Motor neuron (in vitro differentiated cells): ENCODE measurements around the gene FBXL19. TPM values are rescaled to one million over a fixed set of nuclear protein-coding genes. Genes with fewer than 3 reads are reported as not detected.
A peak's percentile ranks its signal among the peaks of the same experiment; 100 is the strongest.

Source experiments
- ATAC-seq, 8 experiments: fragments of 200-7000 bp; cut with Tn5 transposase; replicated peaks in 6 of 8; 2 replicates each; pipeline ENCODE4 v1.8.0; 2021; ENCODE audit warnings: mild to moderate bottlenecking in 8 of 8, moderate library complexity in 8 of 8
- H3K27ac ChIP-seq, 2 donors: fragments of 250-450 bp; sonication (Bioruptor Pico); 2 replicates each; pipeline ENCODE4 v1.9.0; 2021; ENCODE audit warnings: antibody characterized with exemption in 2 of 2, mild to moderate bottlenecking in 2 of 2, moderate library complexity in 1 of 2
- H3K4me1 ChIP-seq, 2 donors: fragments of 250-450 bp; sonication (Bioruptor Pico); replicated peaks in 1 of 2; 2 replicates each; pipeline ENCODE4 v1.6.1; 2021; ENCODE audit warnings: antibody characterized with exemption in 2 of 2, mild to moderate bottlenecking in 2 of 2, moderate library complexity in 1 of 2
- H3K4me3 ChIP-seq, 5 donors: fragments of 250-450 bp; sonication (Bioruptor Pico); 2 replicates each; pipeline ENCODE4 v1.9.0; 2021; ENCODE audit warnings: antibody characterized with exemption in 5 of 5, mild to moderate bottlenecking in 5 of 5, moderate library complexity in 4 of 5
- WGBS, 10 experiments: fragments of 450-650 bp; shearing (Covaris generic); methylation state at CpG; one replicate each; pipeline ENCODE4 v1.0.0; 2022; 5-methylcytosine and 5-hydroxymethylcytosine counted together
- in situ Hi-C, 9 experiments: fragments of 400-800 bp; cut with MboI; loops; one replicate each; pipeline ENCODE4 v1.15.0; 2021; ENCODE audit warnings: low sequenced_read_pairs in 9 of 9, low pct_unique_long_range_greater_than_20kb in 2 of 9; ENCODE audit not compliant: unreplicated experiment in 9 of 9
- total RNA-seq, 8 experiments: library from RNA; unstranded; fragments of 300-600 nt; gene quantifications; 2 replicates each; pipeline versions ENCODE4 v1.2.3 to v1.2.4, GENCODE V29; 2022

Gene FBXL19
- total RNA-seq, 8 experiments from 2014 or later, result 10.4 to 49.8 (median 31.4) TPM

- H3K4me1 ChIP-seq, result peaks cover 27 to 29% of the 10 kb centered on the region in 2 donors
- peak overlapping the region; percentile 64 to 78 for H3K27ac ChIP-seq
- 0 to 93% (median 48%) methylated on average over 2 to 4 of the region's 31 CpGs for WGBS, 10 experiments
- ATAC-seq, result peak; percentile 11 to 43 (median 32)
- peak overlapping the region; percentile 19 to 41 (median 34) for H3K4me3 ChIP-seq
- in situ Hi-C loops, result loop anchor here in 2 of 9 experiments (25.0 kb wide), 1 partner anchor 110 kb away; the partner anchor contains the start of gene ZNF629 (in 2 of the 2)
Observed at GRCh38 chr16:30896889-30897733, 26.3 kb upstream of the FBXL19 start.

DNA sequence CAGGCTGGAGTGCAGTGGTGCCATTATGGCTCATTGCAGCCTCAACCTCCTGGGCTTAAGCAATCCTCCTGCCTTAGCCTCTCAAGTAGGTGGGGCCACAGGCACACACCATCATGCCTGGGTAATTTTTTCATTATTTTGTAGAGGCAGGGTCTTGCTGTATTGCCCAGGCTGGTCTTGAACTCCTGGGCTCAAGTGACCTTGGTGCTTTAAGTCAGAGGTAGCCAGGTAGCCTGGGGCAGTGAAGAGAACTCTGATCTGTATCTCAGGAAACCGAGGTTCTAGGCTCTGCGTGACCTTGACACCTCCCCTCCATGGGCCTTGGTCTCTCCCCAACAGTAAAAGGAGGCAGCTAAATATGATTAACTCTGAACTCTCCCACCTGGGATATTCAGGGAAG, 23.6 kb upstream of the FBXL19 start:
- in situ Hi-C loops, result loop anchor here in 2 of 9 experiments (25.0 kb wide), 1 partner anchor 112 kb away; the partner anchor contains the start of gene ZNF629 (in 2 of the 2)
- H3K4me3 ChIP-seq, result no peak overlapping the region
- H3K4me1 ChIP-seq, result peaks cover 18 to 20% of the 10 kb centered on the region in 2 donors
- no peak for ATAC-seq
- 86 to 100% methylated on average over 1 to 2 of the region's 2 CpGs; no CpG with 5 or more reads in 8 of the 10 experiments for WGBS, 10 experiments
- H3K27ac ChIP-seq, result no peak overlapping the region

- in situ Hi-C loops, result no loop called here
- no peak for ATAC-seq
- peaks cover 17 to 18% of the 10 kb centered on the region in 2 donors for H3K4me1 ChIP-seq
- 75 to 100% (median 88%) methylated on average over 1 to 5 of the region's 5 CpGs; no CpG with 5 or more reads in 1 of the 10 experiments for WGBS, 10 experiments
- H3K4me3 ChIP-seq, result no peak overlapping the region
- H3K27ac ChIP-seq, result no peak overlapping the region
Observed at GRCh38 chr16:30900588-30900987, 22.8 kb upstream of the FBXL19 start.

GRCh38 chr16:30901201-30902028, 22.0 kb upstream of the FBXL19 start:
- in situ Hi-C loops, result no loop called here
- peak overlapping the region; percentile 68 to 76 for H3K27ac ChIP-seq
- WGBS, 10 experiments, result 0 to 83% (median 43%) methylated on average over 1 to 4 of the region's 6 CpGs; no CpG with 5 or more reads in 2 of the 10 experiments
- no peak for ATAC-seq
- peaks cover 10% of the 10 kb centered on the region in 2 donors for H3K4me1 ChIP-seq
- peak overlapping the region; percentile 27 to 38 (median 31) for H3K4me3 ChIP-seq

- Histone ChIP-seq H3K4me3 (peak overlapping the region; percentile 27 to 38 (median 31)), H3K27ac (peak overlapping the region; percentile 68 to 76), H3K4me1 (peaks cover 6 to 7% of the 10 kb centered on the region in 2 donors)
- in situ Hi-C loops, result no loop called here
- 12 to 100% (median 96%) methylated on average over 1 to 8 of the region's 99 CpGs; no CpG with 5 or more reads in 4 of the 10 experiments for WGBS, 10 experiments
- peak; percentile 93 to 99 (median 96) for ATAC-seq
Observed at GRCh38 chr16:30902029-30902972, 21.1 kb upstream of the FBXL19 start.

GRCh38 chr16:30903002-30903401, 20.4 kb upstream of the FBXL19 start:
- H3K4me3 ChIP-seq, result no peak overlapping the region
- H3K27ac ChIP-seq, result no peak overlapping the region
- ATAC-seq, result no peak
- in situ Hi-C loops, result no loop called here
- peaks cover 6% of the 10 kb centered on the region in 2 donors for H3K4me1 ChIP-seq
- 46 to 100% (median 100%) methylated on average over 1 to 3 of the region's 4 CpGs for WGBS, 10 experiments

- Histone ChIP-seq H3K27ac (no peak overlapping the region), H3K4me3 (no peak overlapping the region), H3K4me1 (peaks cover 6% of the 10 kb centered on the region in 2 donors)
- 81 to 100% (median 100%) methylated on average over 1 to 4 of the region's 4 CpGs; no CpG with 5 or more reads in 5 of the 10 experiments for WGBS, 10 experiments
- ATAC-seq, result no peak
- in situ Hi-C loops, result no loop called here
Observed at GRCh38 chr16:30903596-30903995, 19.8 kb upstream of the FBXL19 start.

GRCh38 chr16:30904114-30904780, 19.1 kb upstream of the FBXL19 start:
- no peak overlapping the region for H3K4me3 ChIP-seq
- ATAC-seq, result no peak
- no peak overlapping the region for H3K27ac ChIP-seq
- 90 to 100% (median 100%) methylated on average over 2 to 11 of the region's 19 CpGs; no CpG with 5 or more reads in 3 of the 10 experiments for WGBS, 10 experiments
- peaks cover 6% of the 10 kb centered on the region in 2 donors for H3K4me1 ChIP-seq
- in situ Hi-C loops, result no loop called here

DNA sequence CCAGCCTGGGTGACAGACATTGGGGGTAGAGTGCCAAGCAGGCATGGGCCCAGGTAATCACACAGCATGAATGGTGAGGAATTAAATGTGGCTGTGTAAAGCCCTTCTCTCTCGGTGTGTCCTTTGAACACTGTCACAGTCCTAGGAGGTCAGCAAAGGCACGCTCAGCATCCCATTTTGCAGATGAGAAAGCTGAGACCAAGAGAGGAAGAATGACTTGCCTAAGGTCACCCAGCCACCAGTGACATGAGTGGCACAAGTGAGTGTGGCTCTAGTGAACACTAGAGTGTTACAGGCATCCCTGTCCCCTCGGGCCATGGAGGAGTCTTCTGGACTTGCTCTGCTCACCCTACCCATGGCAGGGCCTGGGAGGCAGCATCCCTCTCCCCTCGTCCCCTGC, 16.3 kb upstream of the FBXL19 start:
- Histone ChIP-seq H3K4me3 (no peak overlapping the region), H3K4me1 (no peaks in the 10 kb centered on the region), H3K27ac (no peak overlapping the region)
- 60 to 100% (median 82%) methylated on average over 1 to 2 of the region's 4 CpGs; no CpG with 5 or more reads in 4 of the 10 experiments for WGBS, 10 experiments
- in situ Hi-C loops, result no loop called here
- no peak for ATAC-seq

DNA sequence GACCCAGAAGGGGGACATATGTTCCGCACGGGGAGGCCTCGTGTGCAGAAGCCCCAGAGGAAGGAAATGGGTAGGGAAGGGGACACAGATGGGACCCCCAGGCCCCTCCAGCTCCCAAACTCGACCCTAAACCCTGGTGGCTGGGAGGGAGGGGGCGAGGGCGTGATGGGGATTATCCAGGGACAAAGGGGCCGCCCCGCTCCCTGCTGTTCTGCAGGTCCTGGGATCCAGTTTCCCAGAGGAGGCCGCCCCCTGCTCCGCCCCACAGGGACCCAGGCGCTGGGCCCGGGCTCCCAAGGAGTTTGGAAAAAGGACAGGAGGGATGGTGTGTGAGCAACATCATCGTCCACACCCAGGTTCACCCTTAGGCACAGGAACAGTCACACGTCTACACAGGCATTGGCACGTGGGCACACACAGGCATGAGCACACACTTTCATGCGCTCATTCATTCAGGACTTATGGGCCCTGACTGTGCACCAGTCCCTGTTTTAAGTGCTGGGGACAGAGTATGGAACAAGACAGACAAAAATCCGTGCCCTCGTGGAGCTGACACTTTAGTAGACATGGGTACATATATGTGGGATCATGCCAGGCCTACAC, 12.8 kb upstream of the FBXL19 start:
- ATAC-seq, result no peak
- WGBS, 10 experiments, result 30 to 100% methylated on average over 1 to 2 of the region's 18 CpGs; no CpG with 5 or more reads in 8 of the 10 experiments
- no peaks in the 10 kb centered on the region for H3K4me1 ChIP-seq

GRCh38 chr16:30912794-30913412, 10.5 kb upstream of the FBXL19 start:
- 30 to 92% (median 82%) methylated on average over 1 to 4 of the region's 6 CpGs; no CpG with 5 or more reads in 3 of the 10 experiments for WGBS, 10 experiments
- ATAC-seq, result no peak
- Histone ChIP-seq H3K27ac (no peak overlapping the region), H3K4me3 (no peak overlapping the region), H3K4me1 (no peaks in the 10 kb centered on the region)
- in situ Hi-C loops, result loop anchor here in 1 of 9 experiments (10.0 kb wide), 1 partner anchor 68 kb away; no protein-coding TSS in a partner anchor

More for the DNA sequence above, 12.8 kb upstream of the FBXL19 start:
- in situ Hi-C loops, result loop anchor here in 1 of 9 experiments (10.0 kb wide), 1 partner anchor 66 kb away; no protein-coding TSS in a partner anchor
- Histone ChIP-seq H3K27ac (no peak overlapping the region), H3K4me3 (no peak overlapping the region)
